Prostate gland (tissue), 2 donors: ENCODE measurements around the gene TXNDC17. TPM values are rescaled to one million over a fixed set of nuclear protein-coding genes. Genes with fewer than 3 reads are reported as not detected.

Experiments
- DNase-seq: peaks from one replicate; pipeline ENCODE4 v3.0.0-alpha.2; 2019; ENCODE audit warnings: low spot score
- H3K27ac ChIP-seq, 2 donors: fragments of 200-600 bp; sonication (generic); 2 replicates each; pipeline ENCODE4 v1.5.1; 2017 to 2019
- H3K27me3 ChIP-seq: fragments of 200-600 bp; sonication (generic); replicated peaks from 2 replicates; pipeline ENCODE4 v1.5.1; 2019; ENCODE audit not compliant: insufficient read depth
- H3K36me3 ChIP-seq, 2 donors: fragments of 200-600 bp; sonication (generic); 1 replicate in 1 of 2; 2 replicates in 1 of 2; pipeline versions ENCODE4 v1.5.1 to v1.8.1; 2017 to 2019
- H3K4me1 ChIP-seq: fragments of 200-600 bp; sonication (generic); replicated peaks from 2 replicates; pipeline ENCODE4 v1.5.1; 2019
- H3K4me3 ChIP-seq, 2 donors: fragments of 200-600 bp; sonication (generic); 2 replicates each; pipeline ENCODE4 v1.5.1; 2017 to 2019
- H3K9me3 ChIP-seq: fragments of 200-600 bp; sonication (generic); 2 replicates; pipeline ENCODE4 v1.5.1; 2017
- CTCF ChIP-seq, 4 experiments: fragments of 200-600 bp in 2 of 4; fragments of 450-650 bp in 2 of 4; sonication (generic) in 2 of 4; IDR thresholded peaks; 1 replicate in 3 of 4; 2 replicates in 1 of 4; pipeline ENCODE4 v1.5.1; 2016 to 2019; ENCODE audit warnings: antibody characterized with exemption in 4 of 4, mild to moderate bottlenecking in 2 of 4, moderate library complexity in 2 of 4
- POLR2A ChIP-seq: fragments of 450-650 bp; IDR thresholded peaks from one replicate; pipeline ENCODE4 v1.6.1; 2016; ENCODE audit warnings: antibody characterized with exemption, mild to moderate bottlenecking
- POLR2AphosphoS5 ChIP-seq: sonication (generic); formaldehyde crosslinking; IDR thresholded peaks from one replicate; pipeline ENCODE4 v1.6.1; 2017; ENCODE audit warnings: antibody characterized with exemption
- WGBS: methylation state at CpG from one replicate; pipeline ENCODE4 v1.1.5; 2018; 5-methylcytosine and 5-hydroxymethylcytosine counted together
- intact Hi-C: fragments of 100-400 bp; cut with DNase I; formaldehyde crosslinking; loops from one replicate; pipeline ENCODE4 v1.14.2; 2022
- total RNA-seq, 2 donors: library from RNA; depleted of rRNA; stranded (reverse); fragments of >200 nt; gene quantifications; one replicate each; pipeline ENCODE4 v1.1.0, GENCODE V29; 2016

TXNDC17 gene
- total RNA-seq, 2 donors from 2014 or later, result 111 to 220 TPM

- intact Hi-C loops, result no loop called here
- Histone ChIP-seq H3K9me3 (no peaks in the 10 kb centered on the region), H3K4me1 (no peaks in the 10 kb centered on the region), H3K27me3 (no peaks in the 10 kb centered on the region), H3K36me3 (no peaks in the 10 kb centered on the region), H3K27ac (no peak overlapping the region), H3K4me3 (no peak overlapping the region)
- no peak for DNase-seq
- 86% methylated on average over 6 of the region's 6 CpGs for WGBS
- TF ChIP-seq POLR2A, result no peak
- no peak for TF ChIP-seq POLR2AphosphoS5
- no peak for TF ChIP-seq CTCF (IDR thresholded peaks at IDR 0.05)
Measured at GRCh38 chr17:6626616-6627015, 14.2 kb upstream of the TXNDC17 start.

GRCh38 chr17:6627019-6627418 is 13.8 kb upstream of the TXNDC17 start:
- no peaks in the 10 kb centered on the region for H3K36me3 ChIP-seq
- H3K27me3 ChIP-seq, result no peaks in the 10 kb centered on the region
- no peak overlapping the region for H3K4me3 ChIP-seq
- no peaks in the 10 kb centered on the region for H3K9me3 ChIP-seq
- intact Hi-C loops, result no loop called here
- H3K27ac ChIP-seq, result no peak overlapping the region
- no peak for DNase-seq
- no peak for TF ChIP-seq CTCF (IDR thresholded peaks at IDR 0.05)
- 49% methylated on average over 1 of the region's 1 CpG for WGBS
- no peaks in the 10 kb centered on the region for H3K4me1 ChIP-seq

- H3K27me3 ChIP-seq, result no peaks in the 10 kb centered on the region
- intact Hi-C loops, result no loop called here
- H3K9me3 ChIP-seq, result no peaks in the 10 kb centered on the region
- DNase-seq, result no peak
- no peak overlapping the region for H3K27ac ChIP-seq
- 95% methylated on average over 1 of the region's 1 CpG for WGBS
- no peaks in the 10 kb centered on the region for H3K36me3 ChIP-seq
- H3K4me3 ChIP-seq, result no peak overlapping the region
- no peak for TF ChIP-seq CTCF (IDR thresholded peaks at IDR 0.05)
- TF ChIP-seq POLR2AphosphoS5, result no peak
- TF ChIP-seq POLR2A, result no peak
- H3K4me1 ChIP-seq, result no peaks in the 10 kb centered on the region
Measured at GRCh38 chr17:6630390-6630789, 10.5 kb upstream of the TXNDC17 start.

- H3K27me3 ChIP-seq, result no peaks in the 10 kb centered on the region
- no peaks in the 10 kb centered on the region for H3K9me3 ChIP-seq
- no peaks in the 10 kb centered on the region for H3K36me3 ChIP-seq
- H3K4me3 ChIP-seq, result no peak overlapping the region
- no peak for DNase-seq
- TF ChIP-seq CTCF (IDR thresholded peaks at IDR 0.05) (no peak), POLR2A (no peak), POLR2AphosphoS5 (no peak)
- intact Hi-C loops, result no loop called here
- no peak overlapping the region for H3K27ac ChIP-seq
- no peaks in the 10 kb centered on the region for H3K4me1 ChIP-seq
Measured at GRCh38 chr17:6632530-6632929, 8.3 kb upstream of the TXNDC17 start.

- Histone ChIP-seq H3K4me1 (no peaks in the 10 kb centered on the region), H3K36me3 (no peaks in the 10 kb centered on the region), H3K27me3 (no peaks in the 10 kb centered on the region), H3K9me3 (no peaks in the 10 kb centered on the region), H3K27ac (no peak overlapping the region), H3K4me3 (no peak overlapping the region)
- DNase-seq, result no peak
- TF ChIP-seq POLR2A (no peak), CTCF (IDR thresholded peaks at IDR 0.05) (no peak), POLR2AphosphoS5 (no peak)
- 98% methylated on average over 3 of the region's 3 CpGs for WGBS
- intact Hi-C loops, result no loop called here
Measured at GRCh38 chr17:6633263-6633662, 7.6 kb upstream of the TXNDC17 start.
